ENCODE measurements around the gene SLC29A2.

The SLC29A2 gene

DNA sequence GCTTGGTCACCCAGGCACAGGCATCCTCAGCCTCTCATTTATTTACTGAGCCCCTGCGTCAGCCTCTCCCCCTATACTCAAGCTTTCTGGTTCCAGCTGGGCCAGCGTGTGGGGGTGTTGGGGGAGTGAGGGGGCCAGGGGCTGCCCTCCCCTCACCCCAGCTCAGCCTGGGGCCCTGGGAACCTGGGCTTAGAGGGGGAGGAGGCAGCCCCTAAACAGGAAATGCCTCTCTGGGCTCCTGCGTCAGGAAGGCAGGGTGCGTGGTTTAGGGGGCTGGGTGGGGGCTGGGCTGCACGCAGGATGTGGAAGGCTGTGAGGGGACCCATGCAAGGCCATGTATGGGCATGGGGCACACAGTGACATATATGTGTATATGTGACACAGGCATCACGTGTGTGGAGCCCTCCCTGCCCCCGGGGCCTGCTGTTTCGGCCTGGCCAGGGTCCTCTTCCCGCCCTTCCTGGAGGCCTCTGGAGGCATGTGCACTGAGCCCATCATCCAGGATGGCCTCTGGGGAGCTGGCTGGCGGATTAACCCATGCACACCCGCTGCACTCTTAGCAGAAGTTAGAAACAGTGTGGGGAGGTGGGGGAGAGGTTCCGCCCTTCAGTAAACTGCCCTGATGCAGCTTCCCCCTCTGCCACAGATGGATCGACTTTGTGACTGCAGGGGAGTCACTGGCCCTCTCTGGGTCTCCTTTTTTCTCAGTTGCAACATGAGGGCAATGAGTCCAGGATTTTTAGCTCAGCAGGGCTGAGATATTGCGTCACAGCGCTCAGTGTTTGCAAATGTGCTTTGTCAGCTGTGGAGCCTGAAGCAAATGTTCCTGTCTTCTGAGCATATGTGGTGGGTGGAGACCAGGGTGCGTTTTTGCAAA is 53.6 kb downstream of the SLC29A2 start:
- no peak for DNase-seq (ENCODE audit: low read depth)

DNA sequence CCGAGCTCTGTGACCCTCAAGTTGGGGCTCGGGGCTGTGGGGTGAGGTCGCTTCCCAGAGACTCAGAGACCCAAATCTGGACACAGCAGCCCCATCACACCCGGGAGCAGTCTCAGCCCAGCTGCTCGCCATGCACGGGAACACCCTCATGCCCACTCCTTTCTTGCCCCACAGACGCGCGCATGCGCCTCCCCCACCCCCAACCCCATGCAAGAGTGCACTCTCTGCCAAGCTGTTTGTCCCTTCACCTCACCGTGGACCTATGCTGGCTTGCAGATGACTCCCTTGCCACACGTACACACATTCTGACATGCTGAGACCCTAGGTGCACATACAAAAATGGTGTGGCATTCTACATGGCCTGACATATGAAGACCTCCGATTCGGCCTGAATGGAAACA is 54.2 kb downstream of the SLC29A2 start:
- DNase-seq (ENCODE audit: low read depth): no peak

DNA sequence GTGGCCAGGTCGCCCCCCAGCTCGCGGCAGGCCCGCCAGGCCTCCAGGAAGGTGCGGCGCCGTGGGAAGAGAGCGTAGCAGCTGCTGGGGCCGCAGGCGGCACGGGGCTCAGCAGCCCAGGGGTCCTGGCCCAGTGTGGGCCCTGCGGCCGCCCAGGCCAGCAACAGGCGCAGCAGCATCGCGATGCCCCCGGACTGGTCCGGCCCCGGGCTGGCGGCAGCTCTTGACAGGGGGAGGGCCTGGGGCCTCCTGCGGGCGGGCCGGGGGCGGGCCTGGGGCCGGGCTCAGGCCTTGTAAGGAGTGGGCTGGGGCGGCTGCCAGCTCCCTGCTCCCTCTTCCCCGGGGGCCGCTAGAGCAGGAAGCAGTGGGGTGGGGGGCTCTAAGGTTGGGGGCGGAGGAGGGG is 54.7 kb downstream of the SLC29A2 start, which contains the start of gene CD248:
Gene CD248 (minus strand): TSS at position 196 of the 403 bp plus-strand sequence. CDS start 17 bp downstream, at position 179.
- DNase-seq (ENCODE audit: low read depth): no peak

DNA sequence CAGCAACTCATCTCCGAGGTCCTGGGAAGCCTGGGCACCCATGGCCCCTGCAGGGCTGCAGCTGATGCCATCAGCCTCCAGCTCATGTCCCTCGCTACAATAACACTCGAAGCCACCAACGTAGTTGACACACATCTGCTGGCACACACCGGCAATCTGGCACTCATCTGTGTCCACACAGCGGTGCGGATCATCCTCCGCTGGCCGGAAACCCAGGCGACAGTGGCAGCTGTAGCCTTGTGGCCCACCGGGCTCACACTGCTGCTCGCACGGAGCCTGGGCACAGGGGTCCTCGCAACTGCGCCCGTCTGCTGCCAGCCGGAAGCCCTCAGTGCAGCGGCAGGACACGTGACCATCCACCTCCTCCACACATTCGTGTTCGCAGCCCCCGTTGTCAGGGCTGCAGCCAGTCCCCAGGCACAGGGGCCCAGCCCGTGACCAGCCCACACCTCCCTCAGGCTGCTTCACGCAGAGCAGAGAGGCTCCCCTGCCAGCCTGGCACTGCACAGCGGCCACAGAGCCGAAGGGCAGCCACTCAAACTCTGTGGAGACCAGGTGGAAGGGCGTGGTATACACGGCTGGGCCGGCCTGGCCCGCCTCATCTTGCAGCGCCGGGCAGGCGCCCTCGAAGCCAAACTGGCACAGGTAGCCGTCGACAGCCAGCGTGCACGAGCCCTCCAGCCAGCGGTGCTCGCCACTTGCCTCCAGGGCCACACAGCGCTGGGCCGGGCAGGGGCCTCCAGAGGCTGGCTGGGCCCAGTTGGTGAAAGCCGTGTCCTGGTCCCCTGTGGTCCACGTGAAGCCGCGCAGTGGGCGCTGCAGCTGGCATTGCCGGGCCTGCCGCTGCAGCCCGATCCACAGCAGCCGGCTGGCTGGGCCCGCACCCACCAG is 55.4 kb downstream of the SLC29A2 start:
- no peak for DNase-seq (ENCODE audit: low read depth)

DNA sequence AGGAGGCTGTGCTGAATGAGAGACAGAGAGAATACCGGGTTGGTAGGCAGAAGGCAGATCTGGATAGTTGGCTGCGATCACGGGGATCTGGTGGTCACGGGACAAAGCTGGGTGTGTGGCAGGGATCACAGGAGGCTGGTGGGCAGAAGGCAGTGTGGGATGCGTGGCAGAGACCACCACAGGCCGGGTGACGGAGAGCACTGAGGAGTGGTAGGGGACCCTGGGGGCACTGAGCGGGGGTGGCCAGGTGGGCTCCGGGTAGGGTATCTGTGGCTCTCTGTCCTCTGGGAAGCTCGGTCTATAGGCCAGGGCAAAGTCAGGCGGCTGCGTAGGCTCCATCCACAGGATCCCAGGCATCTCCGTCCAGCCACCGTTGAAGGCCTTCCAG is 56.1 kb downstream of the SLC29A2 start:
- no peak for DNase-seq (ENCODE audit: low read depth)

DNA sequence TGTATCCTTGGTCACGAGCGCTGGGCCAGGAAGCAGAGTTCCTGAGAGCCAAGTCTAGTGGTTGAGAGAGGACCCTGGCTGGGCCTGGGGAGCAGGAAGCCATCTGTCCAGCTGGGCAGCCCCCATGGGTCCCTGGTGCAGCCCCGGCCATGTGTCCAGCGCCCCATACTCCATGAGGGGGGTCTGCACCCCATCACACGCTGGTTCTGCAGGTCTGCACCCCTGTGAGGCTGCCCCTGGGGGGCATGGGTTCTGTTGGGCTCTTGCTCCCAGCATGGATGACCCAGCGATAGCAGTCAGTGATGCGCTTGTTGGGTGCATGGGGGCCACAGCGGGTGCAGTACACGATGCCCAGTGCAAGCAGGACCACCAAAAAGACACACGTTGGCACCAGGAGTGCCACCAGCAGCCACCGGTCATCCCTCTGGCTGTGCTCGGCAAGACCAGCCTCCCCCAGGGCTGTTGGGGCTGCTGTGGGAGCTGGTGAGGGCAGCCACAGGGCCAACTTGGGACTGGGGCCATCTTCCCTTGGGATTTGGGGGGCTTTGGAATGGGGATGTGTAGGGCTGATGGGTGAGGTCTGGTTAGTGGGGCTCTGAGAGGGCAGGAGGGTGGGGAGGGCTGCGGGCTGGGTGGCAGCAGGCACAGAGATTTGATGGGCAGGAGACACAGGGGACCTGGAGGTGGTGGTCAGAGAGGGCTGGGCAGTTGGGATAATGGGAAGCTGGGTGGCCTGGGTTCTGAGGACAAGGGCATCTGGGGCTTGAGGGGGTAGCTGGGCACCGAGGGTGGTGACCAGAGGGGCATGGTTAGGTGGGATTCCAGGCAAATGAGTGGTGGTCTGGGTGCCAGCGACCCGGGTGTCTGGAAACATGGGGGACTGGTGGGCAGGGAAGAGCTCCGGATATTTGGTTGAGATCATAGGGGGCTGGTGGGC is 56.7 kb downstream of the SLC29A2 start:
- no peak for DNase-seq (ENCODE audit: low read depth)

DNA sequence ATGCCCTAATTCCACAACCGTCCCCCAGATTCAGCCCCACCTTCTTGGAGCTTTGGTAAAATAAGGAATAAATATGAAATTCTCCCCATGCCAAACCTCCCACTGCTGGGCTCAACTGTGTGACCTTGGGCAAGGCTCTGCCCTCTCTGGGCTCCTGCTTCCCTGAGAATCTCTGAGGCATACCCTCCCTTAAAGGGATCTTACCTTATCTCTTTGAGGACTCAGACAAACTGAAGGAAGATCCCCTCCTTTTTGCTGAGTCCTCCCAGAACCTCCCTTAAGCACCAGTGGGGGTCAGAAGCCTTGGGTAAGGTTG is 57.4 kb downstream of the SLC29A2 start:
- DNase-seq (ENCODE audit: low read depth): no peak

DNA sequence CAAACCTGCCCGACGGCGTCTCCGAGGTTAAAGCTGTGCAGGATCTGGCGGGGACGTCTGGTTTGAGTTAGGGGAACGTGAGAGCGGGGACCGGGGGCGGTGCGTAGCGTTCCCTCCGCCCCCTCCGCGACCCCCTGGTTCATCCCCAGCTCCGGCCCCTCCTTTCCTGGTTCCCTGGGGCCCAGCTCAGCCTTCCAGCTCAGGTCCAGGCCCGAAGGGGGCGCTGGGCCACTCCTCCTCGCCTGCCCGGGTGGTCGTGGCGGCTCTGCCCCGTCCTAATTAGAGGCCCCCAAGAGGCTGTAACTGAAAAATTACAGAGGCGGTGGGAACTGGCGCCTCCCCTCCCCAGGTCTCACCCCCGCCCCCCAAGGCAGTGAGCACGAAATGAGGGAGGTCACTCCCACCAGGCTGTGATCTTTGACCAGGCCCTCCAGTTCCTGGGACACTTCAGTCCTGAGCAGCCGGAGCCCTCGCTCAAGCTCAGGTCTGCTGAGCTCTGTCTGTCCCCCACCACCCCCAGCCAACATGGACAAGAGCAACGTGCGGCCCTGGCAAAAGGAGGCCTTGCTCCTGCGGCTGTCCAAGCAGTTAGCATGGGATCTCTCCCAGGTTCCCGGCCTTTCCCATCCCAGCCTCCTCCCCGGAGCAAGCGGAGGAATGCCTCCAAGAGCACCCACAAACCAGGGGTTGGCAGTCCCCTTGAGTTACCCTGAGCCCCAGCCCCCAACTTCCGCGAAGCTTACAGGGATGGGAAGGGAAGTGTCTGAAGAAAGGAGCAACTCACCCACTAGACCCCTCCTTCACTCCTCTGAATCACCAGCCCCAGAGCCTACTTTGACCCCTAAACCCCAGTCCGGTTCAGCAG is 58.0 kb downstream of the SLC29A2 start:
- DNase-seq (ENCODE audit: low read depth): no peak

DNA sequence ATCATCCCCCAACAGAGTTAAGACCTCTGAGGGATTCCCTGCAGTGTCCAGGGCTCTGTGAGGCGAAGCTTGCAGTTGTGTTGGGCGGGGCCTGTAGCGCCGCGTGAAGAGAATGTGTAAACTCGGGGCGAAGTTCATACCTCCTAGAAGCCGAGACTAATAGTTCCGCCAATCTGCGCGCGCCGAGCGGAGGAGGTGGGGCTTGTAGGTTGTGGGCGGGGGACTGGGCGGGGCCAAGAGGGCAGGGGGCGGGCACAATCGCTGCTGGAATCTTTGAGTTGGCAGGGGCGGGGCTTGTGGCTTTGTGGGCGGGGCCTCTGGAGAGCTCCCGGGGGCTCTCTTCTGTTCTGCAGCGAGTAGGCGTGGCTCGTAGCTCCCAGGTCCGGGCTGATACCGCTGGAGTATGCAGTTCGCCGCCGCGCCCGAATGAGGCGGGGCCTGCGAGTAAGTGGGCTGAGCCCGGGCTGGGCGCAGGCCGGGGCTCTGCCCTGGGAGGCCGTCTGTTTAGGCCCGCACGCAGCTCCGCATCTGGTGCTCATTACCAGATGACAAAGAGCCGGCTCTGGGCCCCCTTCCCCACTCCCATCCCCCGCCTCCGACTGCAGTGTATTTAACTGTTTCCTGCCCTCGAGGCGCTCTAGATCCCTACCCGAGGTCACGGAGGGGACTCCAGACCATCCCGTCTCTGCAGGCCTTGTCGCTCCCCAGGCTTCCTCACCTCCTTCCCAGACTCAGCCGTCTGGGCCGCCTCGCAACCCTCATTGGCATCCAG is 58.8 kb downstream of the SLC29A2 start:
- DNase-seq (ENCODE audit: low read depth): peak; percentile 96
